ENCODE measurements around the gene NOP14.
"Not testable (repeated sequence)": the region's sequence is repeated elsewhere in the genome, so short reads cannot be mapped to it uniquely, and the experiment has no call there.

Gene NOP14

GRCh38 chr4:2963175-2963965, at the start of gene NOP14, which contains the start of gene GRK4:
TSS of gene NOP14 (minus strand) at chr4:2963406. CDS start at chr4:2963319, 87 bp downstream.
TSS of gene GRK4 (plus strand) at chr4:2963571. CDS start at chr4:2964071, 500 bp downstream.
- DNase-seq (ENCODE audit: low read depth): peak; percentile 99

GRCh38 chr4:3011456-3012220, 48.4 kb upstream of the NOP14 start:
- no peak for DNase-seq (ENCODE audit: low read depth)

- peak; percentile 67 for DNase-seq (ENCODE audit: low read depth)
Measured at GRCh38 chr4:3010998-3011397, 47.8 kb upstream of the NOP14 start.

- peak; percentile 7 for DNase-seq (ENCODE audit: low read depth)
Measured at GRCh38 chr4:3010577-3010976, 47.4 kb upstream of the NOP14 start.

- DNase-seq (ENCODE audit: low read depth): peak; percentile 19
Measured at GRCh38 chr4:3009422-3009821, 46.2 kb upstream of the NOP14 start.

DNA sequence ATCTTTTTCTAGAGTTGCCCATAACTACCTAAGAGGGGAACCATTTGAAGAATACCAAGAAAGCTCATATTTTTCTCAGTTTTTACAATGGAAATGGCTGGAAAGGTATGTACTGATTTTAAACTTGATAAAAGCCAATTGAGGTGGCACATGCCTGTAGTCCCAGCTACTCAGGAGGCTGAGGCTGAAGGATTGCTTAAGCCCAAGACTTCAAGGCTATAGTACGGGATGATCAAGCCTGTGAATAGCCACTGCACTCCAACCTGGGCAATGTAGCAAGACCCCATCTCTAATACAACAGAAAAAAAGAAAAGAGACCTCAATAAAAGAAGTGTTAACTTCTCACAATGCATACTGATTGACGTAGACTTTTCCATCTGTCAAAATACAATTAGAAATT, 44.5 kb upstream of the NOP14 start:
- no peak for DNase-seq (ENCODE audit: low read depth)

GRCh38 chr4:2996415-2996814, 33.2 kb upstream of the NOP14 start:
- DNase-seq (ENCODE audit: low read depth): no peak

- DNase-seq (ENCODE audit: low read depth): no peak
Measured at GRCh38 chr4:2995546-2996265, 32.5 kb upstream of the NOP14 start.

GRCh38 chr4:2994917-2995316, 31.7 kb upstream of the NOP14 start:
- DNase-seq (ENCODE audit: low read depth): no peak

GRCh38 chr4:2991243-2991642, 28.0 kb upstream of the NOP14 start:
- DNase-seq (ENCODE audit: low read depth): no peak

- not testable (repeated sequence) for DNase-seq (ENCODE audit: low read depth)
Measured at GRCh38 chr4:2983715-2984114, 20.5 kb upstream of the NOP14 start.

DNA sequence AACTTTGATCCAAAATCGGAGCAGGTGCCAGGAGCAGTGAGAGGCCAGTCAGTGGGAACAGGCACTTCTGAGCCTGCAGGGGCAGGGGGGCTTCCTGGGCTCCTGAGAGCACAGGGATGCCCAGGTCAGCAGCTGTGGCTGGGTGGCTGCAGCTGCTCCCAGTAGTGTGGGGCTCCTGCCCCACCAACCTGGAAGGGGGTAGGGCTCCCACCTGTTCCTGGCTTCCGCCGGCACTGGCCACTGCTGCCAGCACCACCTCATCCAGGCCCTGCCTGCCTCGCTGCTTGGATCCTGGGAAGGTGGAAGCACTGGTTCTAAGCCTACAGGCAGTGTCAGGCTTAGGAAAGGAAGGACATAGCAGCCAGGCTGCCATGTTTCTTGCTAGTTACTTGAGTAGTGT, 18.8 kb upstream of the NOP14 start:
- no peak for DNase-seq (ENCODE audit: low read depth)

DNA sequence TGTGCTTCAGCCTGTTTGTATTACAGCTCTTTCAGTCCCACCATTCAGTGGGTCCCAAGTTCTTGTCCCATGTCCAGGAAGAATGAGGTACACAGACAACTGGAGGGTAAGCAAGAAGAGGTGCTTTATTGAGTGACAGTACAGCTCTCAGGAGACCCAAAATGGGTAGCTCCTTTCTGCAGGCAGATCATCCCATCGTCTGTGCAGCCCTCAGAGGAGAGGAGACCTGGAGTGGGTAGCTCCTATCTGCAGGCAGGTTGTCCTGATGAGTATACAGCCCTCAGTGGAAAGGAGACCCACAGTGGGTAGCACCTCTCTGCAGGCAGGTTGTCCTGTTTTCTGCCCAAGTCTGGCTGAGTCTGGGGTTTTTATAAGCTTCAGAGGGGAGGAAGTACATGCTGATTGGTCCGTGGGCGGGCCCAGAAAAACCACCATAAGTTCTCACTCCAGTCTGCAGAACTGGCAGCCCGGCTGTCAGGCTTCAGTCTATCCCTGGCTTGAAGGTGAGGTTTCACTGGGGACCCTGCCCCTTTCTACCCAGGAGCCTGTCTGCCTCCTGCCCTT, 18.1 kb upstream of the NOP14 start:
- no peak for DNase-seq (ENCODE audit: low read depth)

DNA sequence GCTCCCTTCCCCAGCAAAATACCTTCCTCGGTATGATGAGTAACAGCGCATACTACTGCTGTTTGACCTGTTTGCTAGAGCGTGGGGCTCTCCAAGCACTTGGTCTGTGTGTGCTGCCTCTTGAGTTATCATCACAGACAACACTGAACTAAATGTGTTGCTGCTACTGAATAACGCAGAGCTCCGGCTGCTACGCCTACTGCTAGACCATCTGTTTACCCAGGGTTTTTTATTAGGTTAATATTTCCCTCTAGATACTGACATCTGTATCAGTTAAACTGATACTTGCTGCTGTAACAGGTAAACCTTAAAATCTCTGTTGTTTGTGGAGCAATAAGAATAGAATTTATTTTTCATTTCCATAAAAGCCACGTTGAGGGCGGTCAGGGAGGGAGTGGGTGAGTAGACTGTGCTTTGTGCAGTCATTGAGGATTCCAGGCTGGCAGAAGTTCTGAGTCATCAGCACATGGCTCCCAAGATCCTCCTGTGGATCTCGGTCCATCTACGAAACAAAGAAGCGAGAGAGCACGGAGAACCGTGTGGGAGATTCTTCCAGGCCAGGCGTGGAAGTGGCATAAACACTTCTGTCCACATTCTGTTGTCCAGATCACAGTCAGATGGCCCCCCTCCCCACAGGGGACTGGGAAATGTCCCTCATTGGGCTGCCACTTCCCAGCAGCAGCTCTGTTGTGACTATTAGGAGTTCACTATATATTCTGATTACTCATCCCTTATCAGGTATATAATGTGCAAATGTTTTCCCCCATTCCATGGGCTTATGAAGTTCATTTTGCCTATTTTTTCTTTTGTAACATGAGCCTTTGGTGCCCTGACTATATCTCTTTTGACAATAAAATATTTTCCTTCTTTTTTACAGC, 14.2 kb upstream of the NOP14 start:
- peak; percentile 72 for DNase-seq (ENCODE audit: low read depth)

DNA sequence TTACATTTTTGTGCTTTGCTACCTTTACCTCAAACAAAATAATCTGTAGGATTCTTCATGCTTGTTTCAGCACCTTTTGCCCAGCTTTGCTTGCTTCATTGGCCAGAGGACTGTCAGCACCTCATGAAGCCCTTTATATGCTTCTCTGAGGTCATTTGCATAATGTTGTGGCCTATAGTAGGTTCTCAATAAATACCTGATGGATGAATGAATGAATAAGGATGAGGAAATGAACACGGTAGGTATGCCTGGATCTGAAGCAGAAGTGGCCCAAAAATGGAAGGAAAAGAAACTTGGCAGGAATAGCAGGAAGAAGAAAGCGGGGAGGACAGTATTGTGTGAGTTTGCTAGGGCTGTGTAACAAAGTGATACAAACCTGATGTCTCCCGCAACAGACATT, 8.1 kb upstream of the NOP14 start:
- no peak for DNase-seq (ENCODE audit: low read depth)

- peak; percentile 56 for DNase-seq (ENCODE audit: low read depth)
Measured at GRCh38 chr4:2968381-2968780, 5.2 kb upstream of the NOP14 start.

GRCh38 chr4:2965262-2965661, 2.1 kb upstream of the NOP14 start:
- no peak for DNase-seq (ENCODE audit: low read depth)

- no peak for DNase-seq (ENCODE audit: low read depth)
Measured at GRCh38 chr4:2964706-2965258, 1.6 kb upstream of the NOP14 start.

- DNase-seq (ENCODE audit: low read depth): peak; percentile 60
Measured at GRCh38 chr4:2963966-2964471, 813 bp upstream of the NOP14 start.

DNA sequence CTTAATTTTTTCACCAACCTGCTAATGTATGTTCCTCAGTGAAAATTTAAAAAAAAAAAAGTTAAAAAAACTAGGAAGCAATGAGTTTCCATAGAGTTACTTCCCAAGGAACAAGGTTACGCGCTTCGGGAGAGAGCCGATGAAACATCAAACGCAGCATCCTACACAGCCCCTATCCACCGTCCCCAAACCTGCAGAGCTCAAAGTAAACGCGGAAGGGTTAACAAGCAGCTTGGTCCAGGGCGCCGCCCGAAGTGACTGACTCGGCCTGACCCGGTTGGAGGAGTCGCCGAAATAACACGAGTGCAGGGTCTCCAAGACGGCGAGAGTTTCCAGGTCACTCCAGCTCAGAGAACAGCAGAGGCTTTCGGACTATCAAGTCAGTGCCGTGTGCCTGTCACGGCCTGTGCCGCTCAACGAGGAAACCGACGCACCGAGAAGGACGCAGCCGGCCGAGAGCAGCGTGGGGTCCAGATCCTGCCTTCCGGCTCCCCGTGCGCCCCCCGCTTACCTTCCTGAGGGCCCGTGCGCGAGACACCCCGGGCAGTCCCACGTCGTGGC, 512 bp downstream of the NOP14 start:
- DNase-seq (ENCODE audit: low read depth): peak; percentile 64

Measured in iris pigment epithelial cell (primary cell).